ENCODE measurements around the gene ARFIP2.

ARFIP2 gene

DNA sequence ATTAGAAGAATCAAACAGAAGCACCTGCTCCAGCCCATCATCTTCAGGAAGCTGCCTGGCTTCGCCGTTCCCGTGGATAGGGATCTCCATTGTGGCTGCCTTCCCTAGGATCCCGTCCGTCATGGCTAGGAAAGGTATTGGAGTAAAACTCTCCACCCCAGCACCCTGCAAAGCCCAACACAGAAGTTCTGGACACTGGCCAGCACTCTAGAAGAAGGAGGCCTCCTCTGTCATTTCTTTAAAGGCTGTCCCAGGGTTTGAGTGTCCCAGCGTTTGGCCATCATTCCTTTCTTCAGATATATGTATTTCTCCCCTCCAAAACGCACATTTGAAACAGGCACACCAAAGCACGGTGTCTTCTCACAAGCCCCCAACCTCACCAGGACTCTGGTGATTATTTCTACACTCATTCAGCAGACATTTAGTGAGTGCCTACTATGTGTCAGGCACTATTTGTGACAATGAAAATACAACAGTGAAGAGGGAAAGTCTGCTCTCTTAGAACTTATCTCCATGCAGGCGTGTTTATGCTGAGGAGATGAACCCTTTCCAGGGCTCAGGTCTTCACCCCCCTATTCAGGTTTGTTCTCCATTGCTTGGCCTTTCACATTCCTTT lies 724 bp downstream of the ARFIP2 start:
- no peak for DNase-seq

DNA sequence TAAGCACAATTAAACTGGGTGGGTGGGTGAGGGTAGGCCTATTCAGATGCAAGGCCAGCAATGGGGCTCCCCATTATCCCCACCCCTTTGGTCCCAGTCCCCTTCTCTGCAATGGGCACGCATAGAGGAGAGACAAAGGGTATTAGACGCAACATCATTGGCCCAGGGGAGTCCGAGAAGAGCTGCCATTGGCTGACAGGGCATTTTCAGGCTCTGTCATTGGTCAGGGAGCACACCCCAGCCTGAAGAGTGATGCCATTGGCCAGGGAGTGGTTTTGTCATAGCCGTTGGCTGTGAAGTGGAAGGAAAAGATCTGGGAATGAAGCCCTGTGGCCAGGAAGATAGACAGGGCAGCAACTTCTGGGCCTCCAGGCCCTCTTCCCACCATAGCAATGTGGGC lies 4.6 kb downstream of the ARFIP2 start:
- DNase-seq, result no peak

DNA sequence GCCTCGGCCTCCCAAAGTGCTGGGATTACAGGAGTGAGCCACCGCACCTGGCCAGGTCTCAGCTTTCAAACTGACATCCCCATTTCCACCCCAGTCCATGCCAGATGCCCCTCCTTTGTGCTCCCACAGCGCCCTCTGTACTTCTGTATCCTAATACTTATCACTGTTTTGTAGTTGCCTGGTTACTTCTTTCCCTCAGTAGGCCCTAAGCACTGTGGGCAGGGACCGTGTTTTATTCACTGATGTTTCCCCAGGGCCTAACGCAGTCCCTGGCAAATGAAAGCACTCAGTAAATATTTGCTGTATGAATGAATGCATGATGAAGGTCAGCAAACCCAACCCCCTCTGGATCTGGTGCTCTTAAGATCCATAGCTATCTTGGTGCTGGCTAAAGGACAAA lies 5.2 kb downstream of the ARFIP2 start:
- DNase-seq, result no peak

DNA sequence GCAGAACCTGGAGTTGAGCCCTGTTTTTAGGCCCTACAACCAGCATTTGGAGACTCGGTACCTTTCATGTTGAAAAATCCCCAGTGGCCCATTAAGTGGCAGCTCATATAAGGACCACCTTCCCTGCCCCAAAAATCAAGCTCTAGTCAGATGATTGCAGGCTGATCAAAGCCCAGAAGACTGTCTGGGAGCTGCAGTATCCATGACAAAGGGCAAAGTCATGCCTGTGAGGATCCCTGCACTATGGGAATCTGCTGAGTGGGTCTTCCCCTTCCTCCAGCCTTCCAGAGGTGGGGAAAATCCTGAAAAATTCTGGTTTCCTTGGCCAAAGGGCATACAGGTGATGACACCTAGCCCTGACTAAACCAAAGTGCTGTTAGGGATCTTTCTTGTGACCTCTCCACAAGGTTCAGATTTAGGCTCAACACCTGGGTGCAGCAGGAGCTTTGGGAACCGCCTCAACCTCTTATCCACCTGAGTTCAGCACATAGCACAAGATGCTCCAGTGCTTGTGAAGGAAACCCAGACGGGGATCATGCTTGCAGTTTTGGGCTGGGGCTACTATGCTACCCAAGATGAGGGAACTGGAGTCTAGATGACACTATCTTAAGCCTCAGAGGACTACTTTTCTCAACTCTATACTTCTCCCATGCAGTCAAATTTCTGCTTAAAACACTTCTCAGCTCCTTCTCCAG lies 6.2 kb downstream of the ARFIP2 start:
- no peak for DNase-seq

GRCh38 chr11:6474413-6474792 lies 6.7 kb downstream of the ARFIP2 start:
- no peak for DNase-seq

GRCh38 chr11:6473451-6474412 lies 7.4 kb downstream of the ARFIP2 start, which contains the start of gene TRIM3:
Gene TRIM3, minus strand, starts transcription at chr11:6473941. Its CDS starts 8,246 bp downstream, at chr11:6465695.
- no peak for DNase-seq

DNA sequence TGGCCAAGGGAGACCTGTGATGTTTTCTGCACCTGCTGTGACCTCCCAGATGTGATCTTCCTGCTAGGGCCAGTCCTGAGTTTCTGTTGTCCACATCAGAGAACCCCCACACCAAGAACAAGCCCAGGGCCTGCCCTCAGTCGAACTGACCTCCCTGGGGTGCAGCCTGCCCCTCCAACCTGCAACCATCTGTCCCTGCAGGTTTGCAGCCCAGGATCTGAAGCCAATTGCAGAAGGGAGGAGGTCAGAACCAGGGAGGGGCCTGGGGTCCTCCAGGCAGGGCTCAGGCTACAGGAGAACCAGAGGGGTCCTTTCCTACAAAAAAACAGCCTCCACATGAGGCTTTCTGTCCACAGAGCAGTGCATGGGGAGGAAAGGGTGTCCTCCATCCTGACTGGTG lies 8.2 kb downstream of the ARFIP2 start:
- DNase-seq, result no peak

DNA sequence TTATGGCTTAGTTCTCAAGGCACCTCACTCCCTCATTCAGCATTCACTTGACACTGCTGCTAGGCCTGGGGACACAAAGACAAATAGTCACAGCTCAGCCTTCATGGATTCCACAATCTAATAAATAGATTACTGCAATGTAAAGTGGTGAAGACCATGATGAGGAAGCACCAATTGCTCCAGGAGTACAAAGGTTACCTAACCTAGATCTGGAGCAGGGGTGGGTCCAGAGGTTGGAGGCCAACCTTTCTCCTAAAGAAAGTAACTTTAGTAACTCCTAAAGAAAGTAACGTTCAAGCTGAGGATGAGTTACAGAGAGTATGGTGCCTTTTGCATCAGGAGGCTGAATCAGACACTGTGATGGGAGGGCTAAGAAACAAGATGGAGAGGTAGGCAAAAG lies 11.5 kb downstream of the ARFIP2 start:
- no peak for DNase-seq

GRCh38 chr11:6468712-6469495 lies 12.2 kb downstream of the ARFIP2 start:
- no peak for DNase-seq

DNA sequence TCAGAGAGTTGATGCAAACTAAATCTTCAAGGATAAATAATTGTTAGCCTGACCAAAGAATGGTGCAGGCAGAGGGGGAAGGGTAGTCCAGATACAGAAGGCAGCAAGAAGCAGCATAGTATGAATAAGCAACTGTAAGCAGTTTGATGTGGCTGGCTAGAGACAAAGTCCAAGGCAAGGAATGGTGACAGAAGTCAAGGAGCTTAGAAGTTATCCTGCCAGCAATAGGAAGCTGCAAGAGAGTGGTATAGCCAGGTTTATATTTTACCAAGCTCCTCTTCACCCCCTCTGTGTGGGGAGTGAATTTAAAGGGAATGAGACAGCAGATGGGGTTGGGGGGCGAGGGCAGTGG lies 22.1 kb downstream of the ARFIP2 start:
- DNase-seq, result no peak

GRCh38 chr11:6458352-6459098 lies 22.6 kb downstream of the ARFIP2 start:
- DNase-seq, result no peak

- DNase-seq, result no peak
These were observed 23.4 kb downstream of the ARFIP2 start for GRCh38 chr11:6457581-6458320.

- DNase-seq, result no peak
These were observed 24.6 kb downstream of the ARFIP2 start for GRCh38 chr11:6456361-6457073.

DNA sequence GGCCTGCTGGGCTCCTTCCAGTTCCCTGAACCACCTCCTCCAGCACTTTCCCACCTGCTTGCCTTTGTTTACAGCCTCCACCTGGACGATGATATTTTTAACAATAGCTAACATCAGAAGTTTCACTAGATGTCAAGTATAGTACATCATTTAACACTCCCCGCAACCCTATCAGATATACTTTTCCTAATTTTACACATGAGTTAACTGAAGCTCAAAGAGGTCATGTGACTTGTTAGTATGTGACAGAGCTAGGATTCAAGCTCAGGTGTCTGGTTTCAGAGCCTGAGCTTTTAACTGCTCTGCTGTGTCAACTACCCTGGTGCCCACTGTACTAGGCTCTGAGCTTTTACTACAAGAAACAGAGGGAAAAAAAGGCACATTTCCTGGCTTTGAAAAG lies 26.1 kb downstream of the ARFIP2 start:
- DNase-seq, result no peak

GRCh38 chr11:6453152-6453551 lies 28.0 kb downstream of the ARFIP2 start:
- DNase-seq, result no peak

DNA sequence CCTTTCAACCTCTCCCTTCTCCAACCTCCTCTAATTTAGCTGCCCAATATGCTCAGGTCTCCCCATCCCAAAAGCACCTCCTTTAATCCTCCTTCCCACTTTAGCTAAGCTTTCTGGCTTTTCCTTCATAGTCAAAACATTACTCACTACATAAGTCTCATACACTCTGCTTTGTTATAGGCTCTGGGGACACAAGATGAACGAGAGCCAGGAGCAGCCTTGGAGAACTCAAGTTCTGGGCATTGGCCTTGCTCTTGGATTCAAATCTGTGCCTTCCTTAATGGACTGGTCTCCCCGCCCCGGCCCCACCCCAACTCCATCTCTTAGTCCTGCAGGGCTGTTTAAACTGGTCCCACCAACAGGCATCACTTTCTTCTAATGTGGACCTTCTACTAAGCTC lies 28.9 kb downstream of the ARFIP2 start:
- DNase-seq, result no peak

DNA sequence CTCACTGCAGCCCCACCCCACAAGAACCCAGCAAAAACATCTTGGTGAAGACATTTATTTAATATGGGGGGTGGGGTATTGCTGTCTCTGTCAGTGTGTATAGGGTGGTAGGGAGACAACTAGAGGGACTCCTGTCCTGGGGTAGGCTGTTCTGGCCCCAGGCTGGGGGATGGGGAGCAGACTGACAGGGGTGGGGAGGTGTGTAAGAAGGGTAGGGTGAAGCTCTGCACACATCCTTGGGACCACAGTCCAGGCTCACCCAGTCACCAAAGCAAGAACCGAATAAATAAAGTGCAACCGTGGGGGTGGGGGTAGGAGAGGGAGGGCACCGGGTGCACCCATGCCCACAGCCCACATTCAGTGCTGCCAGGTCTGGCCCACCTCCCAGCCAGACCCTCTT lies 32.6 kb downstream of the ARFIP2 start:
- no peak for DNase-seq

GRCh38 chr11:6443269-6444003 lies 37.7 kb downstream of the ARFIP2 start:
- DNase-seq, result no peak

DNA sequence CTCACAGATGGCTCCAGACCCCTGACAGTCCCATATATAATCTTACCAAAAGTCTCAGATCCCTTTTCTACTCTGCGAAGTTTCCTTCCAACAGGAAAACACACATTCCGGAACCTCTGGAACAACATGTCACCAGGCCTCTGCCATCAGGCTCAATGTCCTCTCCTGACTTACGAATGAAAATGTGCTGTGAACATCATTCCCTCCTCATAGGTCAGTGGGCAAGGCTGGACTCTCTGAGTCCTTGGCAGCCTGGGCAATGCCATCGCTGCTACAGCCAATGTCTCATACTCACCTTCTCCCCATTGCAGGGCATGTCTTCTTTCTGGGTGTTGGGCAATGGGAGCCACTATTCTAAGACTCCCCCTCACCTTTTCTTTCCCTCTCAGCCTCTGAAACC lies 38.7 kb downstream of the ARFIP2 start:
- DNase-seq, result no peak

DNA sequence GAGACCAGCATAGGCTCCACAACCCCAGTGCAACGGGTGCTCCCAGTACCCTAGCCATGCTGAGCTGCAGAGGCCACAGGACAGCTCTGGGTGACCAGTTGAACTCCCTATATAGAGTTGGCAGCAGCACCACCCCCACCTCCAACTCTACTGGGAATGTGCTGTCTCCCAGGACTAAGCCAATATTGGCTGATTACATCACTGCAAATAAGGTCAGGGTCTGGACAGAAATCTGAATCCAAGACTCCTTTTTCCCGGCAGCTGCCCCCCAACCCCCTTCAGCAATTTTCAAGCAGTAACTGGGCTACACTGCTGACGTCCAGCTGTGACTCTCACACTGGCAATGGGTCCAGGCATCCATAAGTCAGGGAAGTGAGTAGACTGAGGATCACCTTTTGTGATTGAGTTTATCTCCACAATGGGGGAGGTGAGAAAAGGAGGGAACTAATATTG lies 40.2 kb downstream of the ARFIP2 start, which contains the start of gene HPX:
TSS of gene HPX (minus strand) at position 82 of the 453 bp plus-strand sequence. CDS start at position 58, 24 bp downstream.
- DNase-seq, result no peak

Data from GF-D8 (cell line).